Right forelimb (tissue), 1 donor: Measurements from ENCODE around the gene IL12RB1.

Source experiments
- DNase-seq: peaks from one replicate; pipeline ENCODE4 v3.0.0-alpha.2; 2018

Gene IL12RB1

GRCh38 chr19:18085702-18086457 is 854 bp downstream of the IL12RB1 start:
- no peak for DNase-seq

- DNase-seq = no peak
Measured at GRCh38 chr19:18083929-18084684, 2.6 kb downstream of the IL12RB1 start.

- DNase-seq = no peak
Measured at GRCh38 chr19:18074192-18074591, 12.5 kb downstream of the IL12RB1 start.

- DNase-seq = no peak
Measured at GRCh38 chr19:18073197-18073596, 13.5 kb downstream of the IL12RB1 start.

- DNase-seq = no peak
Measured at GRCh38 chr19:18072335-18072734, 14.4 kb downstream of the IL12RB1 start.

- DNase-seq = no peak
Measured at GRCh38 chr19:18070181-18070580, 16.6 kb downstream of the IL12RB1 start.

- no peak for DNase-seq
Measured at GRCh38 chr19:18069383-18069782, 17.4 kb downstream of the IL12RB1 start.

- no peak for DNase-seq
Measured at GRCh38 chr19:18068395-18068794, 18.3 kb downstream of the IL12RB1 start.

GRCh38 chr19:18065173-18065495 is 21.6 kb downstream of the IL12RB1 start:
- DNase-seq = no peak

GRCh38 chr19:18063463-18063862 is 23.3 kb downstream of the IL12RB1 start:
- no peak for DNase-seq

- DNase-seq = no peak
Measured at GRCh38 chr19:18062028-18062427, 24.7 kb downstream of the IL12RB1 start.

- no peak for DNase-seq
Measured at GRCh38 chr19:18060472-18060871, 26.3 kb downstream of the IL12RB1 start.

- no peak for DNase-seq
Measured at GRCh38 chr19:18059902-18060301, 26.8 kb downstream of the IL12RB1 start.

- no peak for DNase-seq
Measured at GRCh38 chr19:18059297-18059696, 27.4 kb downstream of the IL12RB1 start.

GRCh38 chr19:18058208-18059009 is 28.3 kb downstream of the IL12RB1 start:
- DNase-seq = peak; percentile 87

- DNase-seq = no peak
Measured at GRCh38 chr19:18057557-18057956, 29.2 kb downstream of the IL12RB1 start.

GRCh38 chr19:18055967-18056366 is 30.8 kb downstream of the IL12RB1 start:
- DNase-seq = no peak

GRCh38 chr19:18053576-18054219 is 33.0 kb downstream of the IL12RB1 start:
- DNase-seq = no peak

- no peak for DNase-seq
Measured at GRCh38 chr19:18051887-18052286, 34.8 kb downstream of the IL12RB1 start.

- peak; percentile 71 for DNase-seq
Measured at GRCh38 chr19:18049385-18049784, 37.3 kb downstream of the IL12RB1 start.

- DNase-seq = no peak
Measured at GRCh38 chr19:18046059-18046718, 40.5 kb downstream of the IL12RB1 start.

GRCh38 chr19:18045307-18046050 is 41.3 kb downstream of the IL12RB1 start:
- DNase-seq = no peak
